Nephron (organoid): Measurements from ENCODE around the gene GGA3.

Experiments used
- H3K27ac Mint-ChIP-seq, 3 experiments: 2 replicates each; pipeline ENCODE4 v1.8.0; 2020; ENCODE audit warnings: mixed read lengths in 3 of 3, mild to moderate bottlenecking in 2 of 3, moderate library complexity in 1 of 3
- H3K27me3 Mint-ChIP-seq: 2 replicates; pipeline ENCODE4 v1.8.0; 2021; ENCODE audit warnings: low read depth, mild to moderate bottlenecking, moderate library complexity, mixed read lengths
- H3K36me3 Mint-ChIP-seq: 2 replicates; pipeline ENCODE4 v1.8.0; 2020; ENCODE audit warnings: low read depth, mixed read lengths
- H3K4me1 Mint-ChIP-seq: 2 replicates; pipeline ENCODE4 v1.8.0; 2020; ENCODE audit warnings: mixed read lengths
- H3K4me3 Mint-ChIP-seq, 3 experiments: 2 replicates each; pipeline ENCODE4 v1.8.0; 2020; ENCODE audit warnings: mild to moderate bottlenecking in 3 of 3, mixed read lengths in 3 of 3, moderate library complexity in 2 of 3
- H3K9me3 Mint-ChIP-seq: 2 replicates; pipeline ENCODE4 v1.8.0; 2020; ENCODE audit warnings: mixed read lengths
- TF ChIP-seq, protein P1 (sequence below), 3 experiments: fragments of 200-600 bp; sonication (generic); IDR thresholded peaks; one replicate each; pipeline ENCODE4 v1.5.0; 2021; ENCODE audit warnings: antibody characterized with exemption in 3 of 3; ENCODE audit not compliant: unreplicated experiment in 3 of 3

The GGA3 gene

DNA sequence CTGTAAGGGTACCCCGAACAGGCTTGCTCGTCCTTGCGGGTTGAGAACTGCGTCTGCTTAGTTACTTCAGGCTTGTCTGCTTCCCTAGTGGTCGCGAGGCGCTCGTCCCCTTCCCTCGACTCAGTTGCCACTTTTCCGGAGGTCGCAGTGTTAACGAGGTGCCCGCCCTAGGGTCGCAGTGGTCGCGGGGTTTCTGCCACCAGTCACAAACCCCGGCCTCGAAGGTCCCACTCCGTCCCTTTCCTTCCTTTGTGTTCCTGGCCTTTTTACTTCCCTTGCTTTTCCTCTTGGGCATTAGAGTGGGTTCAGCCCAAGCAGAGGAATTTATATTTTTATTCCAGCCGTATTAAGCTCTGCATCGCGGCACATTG lies 55.6 kb downstream of the GGA3 start:
- Mint-ChIP-seq H3K36me3 (peaks cover 10% of the 10 kb centered on the region), H3K9me3 (no peaks in the 10 kb centered on the region), H3K4me1 (peaks cover 9% of the 10 kb centered on the region), H3K27me3 (no peaks in the 10 kb centered on the region), H3K27ac (peak overlapping the region; percentile 100), H3K4me3 (peak overlapping the region; percentile 94 to 99 (median 98))
- TF ChIP-seq, protein P1, sequence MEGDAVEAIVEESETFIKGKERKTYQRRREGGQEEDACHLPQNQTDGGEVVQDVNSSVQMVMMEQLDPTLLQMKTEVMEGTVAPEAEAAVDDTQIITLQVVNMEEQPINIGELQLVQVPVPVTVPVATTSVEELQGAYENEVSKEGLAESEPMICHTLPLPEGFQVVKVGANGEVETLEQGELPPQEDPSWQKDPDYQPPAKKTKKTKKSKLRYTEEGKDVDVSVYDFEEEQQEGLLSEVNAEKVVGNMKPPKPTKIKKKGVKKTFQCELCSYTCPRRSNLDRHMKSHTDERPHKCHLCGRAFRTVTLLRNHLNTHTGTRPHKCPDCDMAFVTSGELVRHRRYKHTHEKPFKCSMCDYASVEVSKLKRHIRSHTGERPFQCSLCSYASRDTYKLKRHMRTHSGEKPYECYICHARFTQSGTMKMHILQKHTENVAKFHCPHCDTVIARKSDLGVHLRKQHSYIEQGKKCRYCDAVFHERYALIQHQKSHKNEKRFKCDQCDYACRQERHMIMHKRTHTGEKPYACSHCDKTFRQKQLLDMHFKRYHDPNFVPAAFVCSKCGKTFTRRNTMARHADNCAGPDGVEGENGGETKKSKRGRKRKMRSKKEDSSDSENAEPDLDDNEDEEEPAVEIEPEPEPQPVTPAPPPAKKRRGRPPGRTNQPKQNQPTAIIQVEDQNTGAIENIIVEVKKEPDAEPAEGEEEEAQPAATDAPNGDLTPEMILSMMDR (IDR thresholded peaks at IDR 0.05; ENCODE audit: unreplicated experiment in 3 of 3), result no peak

DNA sequence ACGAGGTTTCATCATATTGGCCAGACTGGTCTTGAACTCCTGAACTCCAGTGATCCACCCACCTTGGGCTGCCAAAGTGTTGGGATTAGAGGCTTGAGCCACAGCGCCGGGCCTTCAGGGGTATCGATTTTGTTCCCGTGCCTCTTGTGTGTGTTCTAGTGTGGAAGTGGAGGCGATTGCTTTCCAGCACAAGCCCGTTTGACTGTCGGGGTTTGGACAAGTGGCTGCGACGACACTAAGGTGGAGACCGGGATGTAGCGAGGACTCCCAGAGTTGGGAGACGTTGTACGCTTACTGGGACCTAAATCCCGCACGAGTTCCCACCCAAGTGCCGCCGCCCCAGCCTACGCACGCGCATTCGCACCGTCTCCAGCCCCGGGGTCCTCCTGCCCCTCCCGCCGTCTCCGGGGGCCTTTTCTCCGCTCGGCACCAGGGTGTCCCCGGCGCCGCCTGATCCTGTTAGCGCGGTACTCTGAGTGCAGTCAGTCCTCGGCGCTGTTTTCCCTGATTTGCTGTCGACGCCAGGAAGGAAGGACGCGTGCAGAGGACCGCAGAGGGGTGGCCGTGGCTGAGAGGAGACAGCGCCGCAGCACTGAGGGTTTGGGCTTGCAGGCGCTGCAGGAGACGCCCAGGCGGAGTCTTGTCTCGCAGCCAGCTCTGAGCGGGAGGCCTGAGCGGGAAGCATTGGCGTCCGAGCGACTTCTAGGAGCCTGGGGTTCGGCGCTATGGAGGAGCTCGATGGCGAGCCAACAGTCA lies 56.2 kb downstream of the GGA3 start, which contains the start of gene NUP85:
Gene NUP85, plus strand, starts transcription at position 643 of the 756 bp plus-strand sequence. Its CDS starts 83 bp downstream, at position 726.
- Mint-ChIP-seq H3K9me3 (no peaks in the 10 kb centered on the region), H3K36me3 (peaks cover 7% of the 10 kb centered on the region), H3K4me1 (peaks cover 9% of the 10 kb centered on the region), H3K27me3 (no peaks in the 10 kb centered on the region), H3K27ac (peak within 1 kb of the TSS; percentile 100), H3K4me3 (peak within 1 kb of the TSS; percentile 94 to 99 (median 98))
- TF ChIP-seq, protein P1 (IDR thresholded peaks at IDR 0.05; ENCODE audit: unreplicated experiment in 3 of 3), result no peak

DNA sequence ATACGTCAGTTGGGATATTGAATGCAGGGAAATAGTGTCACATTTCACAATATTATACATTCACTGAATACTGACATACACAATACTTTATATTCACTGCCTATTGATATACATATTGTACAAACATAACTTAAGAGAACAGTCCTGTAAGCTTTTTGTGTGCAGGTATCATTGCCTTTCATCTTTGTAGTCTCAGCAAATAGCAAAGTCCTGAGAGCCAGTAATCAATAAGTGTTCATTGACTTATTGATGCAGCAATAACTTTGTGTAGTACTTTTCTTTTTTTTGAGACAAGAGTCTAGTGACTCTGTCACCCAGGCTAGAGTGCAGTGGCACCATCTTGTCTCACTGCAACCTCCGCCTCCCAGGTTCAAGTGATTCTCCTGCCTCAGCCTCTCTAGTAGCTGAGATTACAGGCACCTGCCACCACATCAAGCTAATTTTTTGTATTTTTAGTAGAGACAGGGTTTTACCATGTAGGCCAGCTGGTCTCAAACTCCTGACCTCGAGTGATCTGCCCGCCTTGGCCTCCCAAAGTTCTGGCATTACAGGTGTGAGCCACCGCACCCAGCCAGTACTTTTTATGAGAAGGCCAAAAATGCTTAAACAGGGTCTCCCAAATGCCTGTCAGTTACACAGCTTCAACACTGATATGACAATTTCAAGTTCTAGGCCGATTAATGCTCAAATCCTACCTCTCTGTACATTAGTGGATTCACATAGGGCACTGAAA lies 61.4 kb downstream of the GGA3 start:
- Mint-ChIP-seq H3K36me3 (no peaks in the 10 kb centered on the region), H3K27ac (no peak overlapping the region), H3K4me1 (no peaks in the 10 kb centered on the region), H3K9me3 (no peaks in the 10 kb centered on the region), H3K27me3 (no peaks in the 10 kb centered on the region), H3K4me3 (no peak overlapping the region)
- TF ChIP-seq, protein P1 (IDR thresholded peaks at IDR 0.05; ENCODE audit: unreplicated experiment in 3 of 3), result no peak

DNA sequence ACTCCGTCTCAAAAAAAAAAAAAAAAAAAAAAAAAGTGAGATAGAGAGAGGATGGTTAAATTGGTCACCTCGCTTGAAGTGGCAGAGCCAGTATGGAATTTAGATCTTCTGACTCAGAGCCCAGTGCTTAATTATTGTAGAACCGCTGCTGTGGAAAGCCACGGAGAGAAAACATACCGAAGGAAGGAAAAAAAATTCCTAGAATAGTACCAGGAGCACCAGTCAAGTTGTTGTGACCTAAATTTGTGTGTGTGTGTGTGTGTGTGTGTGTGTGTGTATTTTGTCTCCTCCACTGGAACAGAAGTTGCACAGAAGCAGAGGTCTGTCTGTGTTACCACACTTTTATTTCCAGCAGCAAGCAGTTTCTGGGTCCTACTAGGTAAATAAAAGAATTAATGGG lies 66.5 kb downstream of the GGA3 start:
- no peaks in the 10 kb centered on the region for H3K36me3 Mint-ChIP-seq
- peak overlapping the region in 2 of 3 experiments; percentile 3 to 57 for H3K27ac Mint-ChIP-seq
- H3K27me3 Mint-ChIP-seq, result no peaks in the 10 kb centered on the region
- TF ChIP-seq, protein P1 (IDR thresholded peaks at IDR 0.05; ENCODE audit: unreplicated experiment in 3 of 3), result no peak
- H3K9me3 Mint-ChIP-seq, result no peaks in the 10 kb centered on the region
- no peak overlapping the region for H3K4me3 Mint-ChIP-seq
- H3K4me1 Mint-ChIP-seq, result no peaks in the 10 kb centered on the region

DNA sequence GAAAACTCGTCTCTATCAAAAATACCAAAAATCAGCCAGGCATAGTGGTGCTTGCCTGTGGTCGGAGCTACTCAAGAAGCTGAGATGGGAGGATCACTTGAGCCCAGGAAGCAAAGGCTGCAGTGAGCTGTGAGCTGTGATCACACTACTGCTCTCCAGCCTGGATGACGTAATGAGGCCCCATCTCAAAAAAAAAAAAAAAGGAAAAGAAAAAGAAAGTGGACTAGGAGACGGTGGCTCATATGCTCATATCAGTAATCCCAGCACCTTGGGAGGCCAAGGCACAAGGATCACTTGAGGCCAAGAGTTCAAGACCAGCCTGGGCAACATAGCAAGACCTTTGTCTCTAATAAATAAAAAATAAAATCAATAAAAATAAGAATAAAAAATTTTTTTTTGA lies 69.8 kb downstream of the GGA3 start:
- no peaks in the 10 kb centered on the region for H3K9me3 Mint-ChIP-seq
- H3K4me3 Mint-ChIP-seq, result no peak overlapping the region
- H3K36me3 Mint-ChIP-seq, result no peaks in the 10 kb centered on the region
- H3K4me1 Mint-ChIP-seq, result no peaks in the 10 kb centered on the region
- TF ChIP-seq, protein P1 (IDR thresholded peaks at IDR 0.05; ENCODE audit: unreplicated experiment in 3 of 3), result no peak
- no peaks in the 10 kb centered on the region for H3K27me3 Mint-ChIP-seq
- H3K27ac Mint-ChIP-seq, result no peak overlapping the region
